HCT116 (cell line): ENCODE data around the gene CUL9. TPM values are rescaled to one million over a fixed set of nuclear protein-coding genes. Genes with fewer than 3 reads are reported as not detected.

Experiments
- ATAC-seq: fragments of 200-7000 bp; cut with Tn5 transposase; 2 replicates; pipeline ENCODE4 v1.9.1; 2020; ENCODE audit warnings: mild to moderate bottlenecking, moderate library complexity
- BruUV-seq: library from RNA; stranded (reverse); fragments of 400-500 nt; replicated peaks from 2 replicates; lab custom pipeline; 2021; lab: Mats Ljungman, UMichigan
- CTCF ChIA-PET: fragments of 300-600 bp; sonication (Branson Sonifier 250); formaldehyde crosslinking; loops from one replicate; lab custom pipeline; 2021; ENCODE audit warnings: antibody characterized with exemption; lab: Charles Lee
- POLR2A ChIA-PET: fragments of 300-600, 350-600 bp; sonication (Branson Sonifier 250); formaldehyde crosslinking; loops from one replicate; lab custom pipeline; 2021; ENCODE audit warnings: antibody characterized with exemption; lab: Charles Lee
- RAD21 ChIA-PET, 2 experiments: fragments of 300-600 bp; sonication (Branson Sonifier 250); formaldehyde crosslinking; loops; one replicate each; lab custom pipeline; 2023; ENCODE audit warnings: low total read pairs in 2 of 2; ENCODE audit not compliant: uncharacterized antibody in 2 of 2, unreplicated experiment in 2 of 2, low non-redundant PET in 1 of 2; lab: Charles Lee
- DNase-seq: peaks from one replicate; pipeline ENCODE4 v3.0.0-alpha.2; 2010; ENCODE audit warnings: low read depth, low spot score
- H2AFZ ChIP-seq: fragments of 200-600 bp; shearing (Covaris generic), sonication (generic); 2 replicates; pipeline ENCODE4 v1.6.1; 2017; ENCODE audit warnings: low read depth, mixed run types, mixed read lengths, antibody characterized with exemption, low read length; ENCODE audit not compliant: poor library complexity, severe bottlenecking
- H3K27ac ChIP-seq: 2 replicates; pipeline ENCODE4 v1.5.1; 2012; ENCODE audit warnings: low read depth, low read length
- H3K27me3 ChIP-seq: fragments of 200-600 bp; sonication (generic); 2 replicates; pipeline ENCODE4 v1.6.1; 2016; ENCODE audit warnings: mixed run types, low read length, mixed read lengths; ENCODE audit not compliant: insufficient read depth
- H3K36me3 ChIP-seq, 2 experiments: fragments of 200-500 bp in 1 of 2; fragments of 200-600 bp in 1 of 2; sonication (Bioruptor generic) in 1 of 2; sonication (generic) in 1 of 2; 2 replicates each; pipeline versions ENCODE4 v1.5.1 to v1.6.1; 2014 to 2016; ENCODE audit warnings: low read length in 2 of 2, inconsistent platforms in 1 of 2, mixed read lengths in 1 of 2, mixed run types in 1 of 2; ENCODE audit not compliant: insufficient read depth in 2 of 2, control insufficient read depth in 1 of 2
- H3K4me1 ChIP-seq, 2 experiments: fragments of 200-600 bp in 1 of 2; sonication (generic) in 1 of 2; 2 replicates each; pipeline versions ENCODE4 v1.5.1 to v1.6.1; 2012 to 2017; ENCODE audit warnings: low read length in 2 of 2, inconsistent platforms in 1 of 2, mild to moderate bottlenecking in 1 of 2, mixed read lengths in 1 of 2, mixed run types in 1 of 2, moderate library complexity in 1 of 2; ENCODE audit not compliant: insufficient read depth in 2 of 2, control insufficient read depth in 1 of 2
- H3K4me2 ChIP-seq: fragments of 200-600 bp; sonication (generic); 2 replicates; pipeline ENCODE4 v1.6.1; 2017; ENCODE audit warnings: mixed run types, low read length, mixed read lengths
- H3K4me3 ChIP-seq, 2 experiments: fragments of 200-600 bp in 1 of 2; sonication (generic) in 1 of 2; replicated peaks in 1 of 2; 2 replicates each; pipeline ENCODE4 v1.5.1; 2011 to 2016; ENCODE audit warnings: low read length in 2 of 2, control low read depth in 1 of 2, low read depth in 1 of 2, mild to moderate bottlenecking in 1 of 2, mixed read lengths in 1 of 2, mixed run types in 1 of 2
- H3K79me2 ChIP-seq: fragments of 200-600 bp; sonication (generic); 2 replicates; pipeline ENCODE4 v1.6.1; 2017; ENCODE audit warnings: mild to moderate bottlenecking, mixed run types, low read length, moderate library complexity, mixed read lengths; ENCODE audit not compliant: insufficient read depth
- H3K9ac ChIP-seq: fragments of 200-600 bp; sonication (generic); 2 replicates; pipeline ENCODE4 v1.6.1; 2016; ENCODE audit warnings: low read length, mixed read lengths
- H3K9me2 ChIP-seq: fragments of 200-600 bp; sonication (generic), shearing (Covaris generic); 2 replicates; pipeline ENCODE4 v1.6.1; 2017; ENCODE audit warnings: mixed run types, mild to moderate bottlenecking, moderate library complexity; ENCODE audit not compliant: insufficient read depth
- H3K9me3 ChIP-seq, 2 experiments: fragments of 200-500 bp in 1 of 2; fragments of 200-600 bp in 1 of 2; sonication (Bioruptor generic) in 1 of 2; sonication (generic) in 1 of 2; 2 replicates each; pipeline ENCODE4 v1.6.1; 2014 to 2017; ENCODE audit warnings: low read length in 2 of 2, mixed read lengths in 2 of 2, inconsistent platforms in 1 of 2, low read depth in 1 of 2, mild to moderate bottlenecking in 1 of 2, mixed run types in 1 of 2, moderate library complexity in 1 of 2; ENCODE audit not compliant: control insufficient read depth in 1 of 2, insufficient read depth in 1 of 2
- H4K20me1 ChIP-seq: fragments of 200-600 bp; sonication (generic), shearing (Covaris generic); 2 replicates; pipeline ENCODE4 v1.6.1; 2017; ENCODE audit warnings: mixed run types, mild to moderate bottlenecking, moderate library complexity; ENCODE audit not compliant: insufficient read depth
- POLR2AphosphoS5 ChIP-seq: IDR thresholded peaks from 2 replicates; pipeline ENCODE4 v1.6.1; 2011; ENCODE audit warnings: mild to moderate bottlenecking, low read depth, low read length, moderate library complexity
- SRF ChIP-seq: IDR thresholded peaks from 2 replicates; pipeline ENCODE4 v1.6.1; 2012; ENCODE audit warnings: low read depth
- ZFX ChIP-seq: fragments of 450-650 bp; IDR thresholded peaks from 2 replicates; pipeline ENCODE4 v1.6.1; 2017
- intact Hi-C: fragments of 100-400 bp; cut with micrococcal nuclease; formaldehyde crosslinking; loops from 2 replicates; pipeline ENCODE4 v1.10.0; 2022
- total RNA-seq: library from RNA; stranded (reverse); gene quantifications from one replicate; pipeline ENCODE4 v1.2.1, GENCODE V29; 2021; ENCODE audit not compliant: unreplicated experiment
- TF ChIP-seq, protein P1 (sequence below): IDR thresholded peaks from 2 replicates; pipeline ENCODE4 v1.6.1; 2011; ENCODE audit warnings: mild to moderate bottlenecking, low read length, moderate library complexity; ENCODE audit not compliant: insufficient replicate concordance; ENCODE audit errors: extremely low read depth

CUL9 gene
- total RNA-seq, 1 experiment from 2014 or later, result 36.5 TPM

DNA sequence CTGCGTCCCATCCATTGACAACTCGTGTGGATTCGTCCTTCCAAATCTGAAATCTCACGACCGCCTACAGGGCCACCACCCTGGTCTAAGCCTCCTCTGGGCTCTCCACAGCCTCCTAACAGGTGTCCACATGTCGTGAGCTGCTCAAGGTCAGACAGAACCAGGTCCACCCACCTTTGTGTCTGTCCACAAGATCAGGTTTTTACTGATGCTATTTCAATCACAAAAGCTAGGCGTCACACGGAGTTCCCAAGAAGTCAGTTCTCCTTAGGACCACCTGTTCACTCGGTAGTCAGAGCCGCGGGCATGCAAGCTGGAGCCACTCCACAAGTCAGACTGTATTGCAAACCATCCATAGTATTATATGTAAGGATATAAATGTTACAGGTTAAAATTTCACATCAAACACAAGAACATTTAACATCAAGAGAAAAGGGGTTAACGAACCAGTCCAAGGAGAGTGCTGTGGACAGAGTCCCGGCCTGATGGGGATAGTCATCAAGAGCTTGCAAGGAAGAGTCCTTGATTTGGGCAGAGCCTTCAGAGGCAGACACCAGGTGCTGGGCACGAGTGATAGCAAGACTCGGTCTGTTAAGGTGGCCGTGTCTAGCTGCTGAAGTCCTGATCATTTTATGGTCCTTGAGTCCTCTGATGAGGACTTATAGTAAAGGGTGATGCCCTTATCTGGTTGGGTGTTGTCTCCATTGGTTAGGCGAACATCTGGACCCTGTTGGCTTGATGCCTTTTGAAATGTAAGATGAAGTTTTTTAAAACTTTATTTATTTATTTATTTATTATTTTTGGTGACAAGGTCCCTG lies 48.0 kb downstream of the CUL9 start (continued):
- no peak for TF ChIP-seq POLR2AphosphoS5

DNA sequence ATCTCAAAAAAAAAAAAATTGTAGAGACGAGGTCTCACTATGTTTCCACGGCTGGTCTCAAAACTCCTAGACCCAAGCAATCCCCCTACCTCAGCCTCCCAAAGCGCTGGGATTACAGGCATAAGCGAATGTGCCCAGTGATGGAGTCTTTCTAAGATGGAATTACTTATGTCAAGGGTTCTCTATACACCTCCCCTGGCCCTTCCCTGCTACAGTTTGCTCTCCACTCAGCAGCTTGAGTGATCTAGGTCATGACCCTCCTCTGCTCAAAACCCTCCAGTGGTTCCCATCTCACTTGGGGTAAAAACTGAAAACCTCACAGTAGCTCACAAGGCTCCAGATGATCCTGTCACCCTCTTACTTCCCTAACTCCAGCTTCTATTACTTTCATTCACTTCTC lies 49.1 kb downstream of the CUL9 start:
- ChIA-PET RAD21 (no interaction called here), CTCF (no interaction called here), POLR2A (no interaction called here)
- Histone ChIP-seq H3K9me2 (no peaks in the 10 kb centered on the region), H3K27me3 (no peaks in the 10 kb centered on the region), H2AFZ (no peak overlapping the region), H3K4me2 (no peak overlapping the region), H3K9me3 (no peaks in the 10 kb centered on the region), H3K27ac (no peak overlapping the region), H3K36me3 (peaks cover 0 to 5% of the 10 kb centered on the region in 2 experiments; a peak in 1 of 4 replicates), H3K4me1 (peaks cover 4 to 19% of the 10 kb centered on the region in 2 experiments; a peak in 3 of 4 replicates), H3K9ac (no peak overlapping the region), H4K20me1 (no peaks in the 10 kb centered on the region), H3K79me2 (peaks cover 27% of the 10 kb centered on the region), H3K4me3 (no peak overlapping the region)
- BruUV-seq, result no TSS peak
- TF ChIP-seq ZFX (no peak), SRF (no peak)
- TF ChIP-seq, protein P1, sequence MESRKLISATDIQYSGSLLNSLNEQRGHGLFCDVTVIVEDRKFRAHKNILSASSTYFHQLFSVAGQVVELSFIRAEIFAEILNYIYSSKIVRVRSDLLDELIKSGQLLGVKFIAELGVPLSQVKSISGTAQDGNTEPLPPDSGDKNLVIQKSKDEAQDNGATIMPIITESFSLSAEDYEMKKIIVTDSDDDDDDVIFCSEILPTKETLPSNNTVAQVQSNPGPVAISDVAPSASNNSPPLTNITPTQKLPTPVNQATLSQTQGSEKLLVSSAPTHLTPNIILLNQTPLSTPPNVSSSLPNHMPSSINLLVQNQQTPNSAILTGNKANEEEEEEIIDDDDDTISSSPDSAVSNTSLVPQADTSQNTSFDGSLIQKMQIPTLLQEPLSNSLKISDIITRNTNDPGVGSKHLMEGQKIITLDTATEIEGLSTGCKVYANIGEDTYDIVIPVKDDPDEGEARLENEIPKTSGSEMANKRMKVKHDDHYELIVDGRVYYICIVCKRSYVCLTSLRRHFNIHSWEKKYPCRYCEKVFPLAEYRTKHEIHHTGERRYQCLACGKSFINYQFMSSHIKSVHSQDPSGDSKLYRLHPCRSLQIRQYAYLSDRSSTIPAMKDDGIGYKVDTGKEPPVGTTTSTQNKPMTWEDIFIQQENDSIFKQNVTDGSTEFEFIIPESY, result no peak
- DNase-seq (no peak), ATAC-seq (no peak)
- intact Hi-C loops, result no loop called here
